Measurements from ENCODE around the gene PKD2. TPM values are rescaled to one million over a fixed set of nuclear protein-coding genes. Genes with fewer than 3 reads are reported as not detected.

The PKD2 gene
- total RNA-seq, 1 donor from 2014 or later: 12.4 TPM

GRCh38 chr4:88005076-88005475, 2.4 kb upstream of the PKD2 start:
- no peak for FAIRE-seq
- TF ChIP-seq CTCF (IDR thresholded peaks at IDR 0.05; ENCODE audit: insufficient read depth, low read length, severe bottlenecking): no peak

GRCh38 chr4:88005946-88006345, 1.5 kb upstream of the PKD2 start:
- Histone ChIP-seq H3K36me3 (ENCODE audit: control insufficient read depth, insufficient read depth, low read length) (no peaks in the 10 kb centered on the region), H3K27me3 (ENCODE audit: control insufficient read depth, insufficient read depth, low read length) (no peaks in the 10 kb centered on the region), H3K4me3 (ENCODE audit: low read depth, low read length) (no peak overlapping the region)
- no peak for FAIRE-seq
- DNase-seq (ENCODE audit: low read depth): no peak
- TF ChIP-seq CTCF (IDR thresholded peaks at IDR 0.05; ENCODE audit: insufficient read depth, low read length, severe bottlenecking): no peak

More at GRCh38 chr4:88005076-88005475, 2.4 kb upstream of the PKD2 start:
- Histone ChIP-seq H3K4me3 (ENCODE audit: low read depth, low read length) (no peak overlapping the region), H3K36me3 (ENCODE audit: control insufficient read depth, insufficient read depth, low read length) (no peaks in the 10 kb centered on the region), H3K27me3 (ENCODE audit: control insufficient read depth, insufficient read depth, low read length) (no peaks in the 10 kb centered on the region)
- no peak for DNase-seq (ENCODE audit: low read depth)

GRCh38 chr4:88006956-88007303, 505 bp upstream of the PKD2 start:
- FAIRE-seq (no peak), DNase-seq (ENCODE audit: low read depth) (no peak)
- Histone ChIP-seq H3K4me3 (ENCODE audit: low read depth, low read length) (peak overlapping the region; percentile 82), H3K27me3 (ENCODE audit: control insufficient read depth, insufficient read depth, low read length) (no peaks in the 10 kb centered on the region), H3K36me3 (ENCODE audit: control insufficient read depth, insufficient read depth, low read length) (no peaks in the 10 kb centered on the region)
- no peak for TF ChIP-seq CTCF (IDR thresholded peaks at IDR 0.05; ENCODE audit: insufficient read depth, low read length, severe bottlenecking)

- peak overlapping the region; percentile 82 for H3K4me3 ChIP-seq (ENCODE audit: low read depth, low read length)
- no peaks in the 10 kb centered on the region for H3K36me3 ChIP-seq (ENCODE audit: control insufficient read depth, insufficient read depth, low read length)
- TF ChIP-seq CTCF (IDR thresholded peaks at IDR 0.05; ENCODE audit: insufficient read depth, low read length, severe bottlenecking): no peak
- FAIRE-seq (no peak), DNase-seq (ENCODE audit: low read depth) (no peak)
- no peaks in the 10 kb centered on the region for H3K27me3 ChIP-seq (ENCODE audit: control insufficient read depth, insufficient read depth, low read length)
Observed at GRCh38 chr4:88008122-88008742, 797 bp downstream of the PKD2 start.

- no peak for DNase-seq (ENCODE audit: low read depth)
- TF ChIP-seq CTCF (IDR thresholded peaks at IDR 0.05; ENCODE audit: insufficient read depth, low read length, severe bottlenecking): no peak
- FAIRE-seq: no peak
- H3K36me3 ChIP-seq (ENCODE audit: control insufficient read depth, insufficient read depth, low read length): no peaks in the 10 kb centered on the region
- H3K4me3 ChIP-seq (ENCODE audit: low read depth, low read length): peak overlapping the region; percentile 82
- no peaks in the 10 kb centered on the region for H3K27me3 ChIP-seq (ENCODE audit: control insufficient read depth, insufficient read depth, low read length)
Observed at GRCh38 chr4:88008743-88009171, 1.3 kb downstream of the PKD2 start.

- TF ChIP-seq CTCF (IDR thresholded peaks at IDR 0.05; ENCODE audit: insufficient read depth, low read length, severe bottlenecking): no peak
- H3K4me3 ChIP-seq (ENCODE audit: low read depth, low read length): no peak overlapping the region
- no peak for FAIRE-seq
Observed at GRCh38 chr4:88009871-88010270, 2.4 kb downstream of the PKD2 start.

More at GRCh38 chr4:88009871-88010270, 2.4 kb downstream of the PKD2 start:
- H3K36me3 ChIP-seq (ENCODE audit: control insufficient read depth, insufficient read depth, low read length): no peaks in the 10 kb centered on the region
- no peak for DNase-seq (ENCODE audit: low read depth)
- no peaks in the 10 kb centered on the region for H3K27me3 ChIP-seq (ENCODE audit: control insufficient read depth, insufficient read depth, low read length)

Measured in bronchial epithelial cell (primary cell).